Caki2 (cell line): ENCODE measurements around the gene ARHGAP15. TPM values are rescaled to one million over a fixed set of nuclear protein-coding genes. Genes with fewer than 3 reads are reported as not detected.

ENCODE experiments used
- DNase-seq: peaks from one replicate; pipeline ENCODE4 v3.0.0-alpha.2; 2015; ENCODE audit warnings: low read depth
- in situ Hi-C: cut with HindIII; loops from 2 replicates; pipeline ENCODE4 v1.10.0; 2016; ENCODE audit warnings: low sequenced_read_pairs, low pct_unique_long_range_greater_than_20kb, mixed read lengths
- total RNA-seq: library from RNA; depleted of rRNA; stranded (reverse); fragments of >200 nt; shearing (Covaris generic); gene quantifications from 2 replicates; pipeline ENCODE4 v1.2.3, GENCODE V29; 2014; ENCODE audit warnings: low replicate concordance

The ARHGAP15 gene
- total RNA-seq, 1 experiment from 2014 or later: not detected

GRCh38 chr2:143347271-143347695 is 218.1 kb downstream of the ARHGAP15 start:
- in situ Hi-C loops: no loop called here
- DNase-seq: no peak

- DNase-seq: no peak
- in situ Hi-C loops: no loop called here
Observed at GRCh38 chr2:143347901-143348414, 218.7 kb downstream of the ARHGAP15 start.

- no peak for DNase-seq
- in situ Hi-C loops: no loop called here
Observed at GRCh38 chr2:143354050-143354750, 225.0 kb downstream of the ARHGAP15 start.

GRCh38 chr2:143355870-143356269 is 226.7 kb downstream of the ARHGAP15 start:
- no peak for DNase-seq
- in situ Hi-C loops: no loop called here

- in situ Hi-C loops: no loop called here
- no peak for DNase-seq
Observed at GRCh38 chr2:143356336-143356735, 227.1 kb downstream of the ARHGAP15 start.

GRCh38 chr2:143356736-143357446 is 227.7 kb downstream of the ARHGAP15 start:
- no peak for DNase-seq
- in situ Hi-C loops: no loop called here

- in situ Hi-C loops: no loop called here
- no peak for DNase-seq
Observed at GRCh38 chr2:143357966-143358365, 228.7 kb downstream of the ARHGAP15 start.

- no peak for DNase-seq
- in situ Hi-C loops: no loop called here
Observed at GRCh38 chr2:143361346-143361745, 232.1 kb downstream of the ARHGAP15 start.

GRCh38 chr2:143371616-143372015 is 242.4 kb downstream of the ARHGAP15 start:
- in situ Hi-C loops: no loop called here
- DNase-seq: no peak

GRCh38 chr2:143375384-143375880 is 246.2 kb downstream of the ARHGAP15 start:
- no peak for DNase-seq
- in situ Hi-C loops: no loop called here

- in situ Hi-C loops: no loop called here
- DNase-seq: no peak
Observed at GRCh38 chr2:143378996-143379395, 249.8 kb downstream of the ARHGAP15 start.

- in situ Hi-C loops: no loop called here
- DNase-seq: no peak
Observed at GRCh38 chr2:143379955-143380354, 250.7 kb downstream of the ARHGAP15 start.

GRCh38 chr2:143382573-143382972 is 253.4 kb downstream of the ARHGAP15 start:
- in situ Hi-C loops: no loop called here
- no peak for DNase-seq

GRCh38 chr2:143383016-143383415 is 253.8 kb downstream of the ARHGAP15 start:
- DNase-seq: no peak
- in situ Hi-C loops: no loop called here

- no peak for DNase-seq
- in situ Hi-C loops: no loop called here
Observed at GRCh38 chr2:143384111-143384510, 254.9 kb downstream of the ARHGAP15 start.

- in situ Hi-C loops: no loop called here
- no peak for DNase-seq
Observed at GRCh38 chr2:143390171-143390570, 261.0 kb downstream of the ARHGAP15 start.

GRCh38 chr2:143392358-143392757 is 263.1 kb downstream of the ARHGAP15 start:
- in situ Hi-C loops: no loop called here
- DNase-seq: no peak

- no peak for DNase-seq
- in situ Hi-C loops: no loop called here
Observed at GRCh38 chr2:143394062-143394461, 264.8 kb downstream of the ARHGAP15 start.

- in situ Hi-C loops: no loop called here
- no peak for DNase-seq
Observed at GRCh38 chr2:143397884-143398614, 268.8 kb downstream of the ARHGAP15 start.
